GM10248 (cell line): ENCODE data around the gene SF3B6.

Experiments
- CTCF ChIA-PET: fragments of 300-600 bp; sonication (Branson Sonifier 250); formaldehyde crosslinking; extraction: SDS; loops from one replicate; lab custom pipeline; 2021; ENCODE audit warnings: antibody characterized with exemption; lab: Yijun Ruan, JAX
- POLR2A ChIA-PET: fragments of 350-650 bp; sonication (Branson Sonifier 250); formaldehyde crosslinking; extraction: SDS; loops from one replicate; lab custom pipeline; 2020; ENCODE audit warnings: antibody characterized with exemption; lab: Yijun Ruan, JAX
- DNase-seq: peaks from one replicate; pipeline ENCODE4 v3.0.0; 2012; ENCODE audit errors: extremely low spot score
- CTCF ChIP-seq: IDR thresholded peaks from 2 replicates; pipeline ENCODE4 v1.5.1; 2012; ENCODE audit warnings: mild to moderate bottlenecking, low read depth; ENCODE audit errors: extremely low read depth, missing control alignments, control extremely low read depth

The SF3B6 gene

GRCh38 chr2:24055750-24056149 is 20.4 kb downstream of the SF3B6 start:
- POLR2A ChIA-PET, result no interaction called here
- DNase-seq, result no peak
- no peak for TF ChIP-seq CTCF
- CTCF ChIA-PET, result interaction anchor here (5.7 kb wide), 1 partner anchor 28 kb away, joined by 24 read pairs; the partner anchor contains the start of gene TP53I3

- TF ChIP-seq CTCF, result no peak
- no peak for DNase-seq
- ChIA-PET CTCF (interaction anchor here (0.9 to 5.7 kb wide), 2 partner anchors 10 to 29 kb away, joined by 4 to 24 read pairs; partner anchors contain the start of gene TP53I3), POLR2A (no interaction called here)
Measured at GRCh38 chr2:24054366-24055010, 21.6 kb downstream of the SF3B6 start.

GRCh38 chr2:24052951-24053350 is 23.2 kb downstream of the SF3B6 start:
- TF ChIP-seq CTCF, result no peak
- ChIA-PET POLR2A (interaction anchor here (0.5 to 0.6 kb wide), 2 partner anchors 8 to 340 kb away, joined by 3 to 4 read pairs; no protein-coding TSS in a partner anchor), CTCF (interaction anchor here (1.3 to 5.7 kb wide), 3 partner anchors 7 to 31 kb away, joined by 3 to 25 read pairs (median 24); partner anchors contain the start of gene TP53I3)
- no peak for DNase-seq

- CTCF ChIA-PET, result interaction anchor here (1.2 to 5.7 kb wide), 6 partner anchors 9 to 227 kb away, joined by 3 to 25 read pairs (median 5); partner anchors contain the start of gene TP53I3
- TF ChIP-seq CTCF, result no peak
- POLR2A ChIA-PET, result no interaction called here
- DNase-seq, result no peak
Measured at GRCh38 chr2:24051833-24052232, 24.3 kb downstream of the SF3B6 start.

GRCh38 chr2:24050041-24050979 is 25.8 kb downstream of the SF3B6 start:
- DNase-seq, result no peak
- CTCF ChIA-PET, result interaction anchor here (0.7 to 5.7 kb wide), 10 partner anchors 10 to 225 kb away, joined by 3 to 25 read pairs (median 4); partner anchors contain the start of genes ATAD2B and TP53I3
- no peak for TF ChIP-seq CTCF
- POLR2A ChIA-PET, result interaction anchor here (0.5 kb wide), 1 partner anchor 98 kb away, joined by 3 read pairs; no protein-coding TSS in a partner anchor

- DNase-seq, result peak; percentile 76
- ChIA-PET CTCF (interaction anchor here (0.9 to 4.9 kb wide), 5 partner anchors 11 to 23 kb away, joined by 3 to 25 read pairs (median 4); no protein-coding TSS in a partner anchor), POLR2A (no interaction called here)
- no peak for TF ChIP-seq CTCF
Measured at GRCh38 chr2:24049485-24050021, 26.6 kb downstream of the SF3B6 start, which contains the start of gene FKBP1B. TSS of gene FKBP1B (plus strand) at chr2:24049741. CDS start at chr2:24049850, 109 bp downstream.
